Psoas muscle (tissue), 8 donors: ENCODE results near the gene LRRC8C. TPM values are rescaled to one million over a fixed set of nuclear protein-coding genes. Genes with fewer than 3 reads are reported as not detected.

Experiments used
- ATAC-seq, 4 donors: fragments of 200-7000 bp; cut with Tn5 transposase; one replicate each; pipeline ENCODE4 v1.9.1; 2020; ENCODE audit warnings: moderate library complexity in 3 of 4, mild to moderate bottlenecking in 2 of 4
- DNase-seq, 2 donors: peaks; one replicate each; pipeline ENCODE4 v3.0.0-alpha.2; 2020
- H3K27ac ChIP-seq: fragments of 200-600 bp; one replicate; pipeline ENCODE4 v1.8.0; 2022
- H3K27me3 ChIP-seq, 3 donors: fragments of 200-600 bp in 1 of 3; one replicate each; pipeline versions ENCODE4 v1.6.1 to v1.8.0; 2013 to 2022; ENCODE audit warnings: low read length in 2 of 3, mild to moderate bottlenecking in 2 of 3, moderate library complexity in 1 of 3; ENCODE audit not compliant: insufficient read depth in 3 of 3
- H3K36me3 ChIP-seq, 2 donors: fragments of 200-600 bp in 1 of 2; one replicate each; pipeline versions ENCODE4 v1.6.1 to v1.8.0; 2013 to 2022; ENCODE audit warnings: low read depth in 1 of 2, mild to moderate bottlenecking in 1 of 2, moderate library complexity in 1 of 2; ENCODE audit not compliant: insufficient read depth in 1 of 2
- H3K4me1 ChIP-seq: fragments of 200-600 bp; one replicate; pipeline ENCODE4 v1.8.0; 2022
- H3K4me3 ChIP-seq: fragments of 200-600 bp; one replicate; pipeline ENCODE4 v1.8.0; 2022; ENCODE audit warnings: mild to moderate bottlenecking
- H3K9me3 ChIP-seq: fragments of 200-600 bp; one replicate; pipeline ENCODE4 v1.8.0; 2022
- WGBS, 3 donors: extraction: QIAGEN DNeasy Blood & Tissue Kit; methylation state at CpG; one replicate each; pipeline versions ENCODE4 v1.1.6 to v1.1.7; 2013; 5-methylcytosine and 5-hydroxymethylcytosine counted together
- intact Hi-C, 2 donors: fragments of 100-400 bp; cut with DNase I; formaldehyde crosslinking; loops; one replicate each; pipeline versions ENCODE4 v1.11.0 to v1.14.2; 2022
- polyA plus RNA-seq, 3 donors: library from polyadenylated mRNA; stranded (reverse); fragments of 200-250 nt; gene quantifications; one replicate each; pipeline ENCODE4 v1.2.3, GENCODE V29; 2013
- total RNA-seq, 4 donors: library from RNA; stranded (reverse); fragmentation: NEBNext Ultra II Directional in 2 of 4; extraction: Animal tissue kit (Norgen Biotek cat#: 25700) in 2 of 4; gene quantifications; one replicate each; pipeline versions ENCODE4 v1.2.1 to v1.2.4, GENCODE V29; 2021 to 2023
- TF ChIP-seq, protein P1 (sequence below): fragments of 200-600 bp; IDR thresholded peaks from one replicate; pipeline ENCODE4 v1.8.0; 2022; ENCODE audit warnings: antibody characterized with exemption
- donor health status: healthy with polysubstance abuse.
- donor health status: DM: no; HTN: no; CAD: no; lungs with moderate emphysema.
- donor health status: Bipolar disorder and iron deficiency.
- donor health status: healthy.
- donor health status: DM: yes; HTN: yes; CAD: no.
- donor health status: DM: no; HTN: no; CAD: no.
- donor health status: DM: no; HTN: no; CAD: no.
- donor health status: DM: yes; HTN: yes; CAD: no.

LRRC8C gene
- total and polyA plus RNA-seq, 7 donors, result 1.4 to 4.1 (median 2.8) TPM

DNA sequence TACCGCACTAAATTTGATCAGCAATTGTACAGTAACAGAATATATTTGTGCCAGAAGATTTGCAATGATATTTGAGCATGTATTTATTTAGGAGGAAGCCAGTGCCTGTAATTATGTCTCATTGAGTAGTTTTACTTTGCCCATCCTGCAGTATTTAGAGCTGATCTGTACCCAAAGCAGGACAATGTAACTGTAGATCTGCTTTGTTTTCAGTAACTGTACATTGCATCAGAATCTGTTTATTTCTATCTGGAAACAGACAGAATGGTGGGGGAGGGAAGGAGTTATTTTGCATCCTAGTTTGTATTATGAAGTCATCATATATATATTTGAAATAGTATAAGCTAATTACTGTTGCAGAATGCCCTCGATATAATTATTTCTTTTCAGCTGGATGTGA is 36.2 kb upstream of the LRRC8C start:
- no peak overlapping the region for H3K27ac ChIP-seq
- TF ChIP-seq, protein P1, sequence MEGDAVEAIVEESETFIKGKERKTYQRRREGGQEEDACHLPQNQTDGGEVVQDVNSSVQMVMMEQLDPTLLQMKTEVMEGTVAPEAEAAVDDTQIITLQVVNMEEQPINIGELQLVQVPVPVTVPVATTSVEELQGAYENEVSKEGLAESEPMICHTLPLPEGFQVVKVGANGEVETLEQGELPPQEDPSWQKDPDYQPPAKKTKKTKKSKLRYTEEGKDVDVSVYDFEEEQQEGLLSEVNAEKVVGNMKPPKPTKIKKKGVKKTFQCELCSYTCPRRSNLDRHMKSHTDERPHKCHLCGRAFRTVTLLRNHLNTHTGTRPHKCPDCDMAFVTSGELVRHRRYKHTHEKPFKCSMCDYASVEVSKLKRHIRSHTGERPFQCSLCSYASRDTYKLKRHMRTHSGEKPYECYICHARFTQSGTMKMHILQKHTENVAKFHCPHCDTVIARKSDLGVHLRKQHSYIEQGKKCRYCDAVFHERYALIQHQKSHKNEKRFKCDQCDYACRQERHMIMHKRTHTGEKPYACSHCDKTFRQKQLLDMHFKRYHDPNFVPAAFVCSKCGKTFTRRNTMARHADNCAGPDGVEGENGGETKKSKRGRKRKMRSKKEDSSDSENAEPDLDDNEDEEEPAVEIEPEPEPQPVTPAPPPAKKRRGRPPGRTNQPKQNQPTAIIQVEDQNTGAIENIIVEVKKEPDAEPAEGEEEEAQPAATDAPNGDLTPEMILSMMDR, result no peak
- DNase-seq, result no peak

GRCh38 chr1:89598450-89599331 is 34.2 kb upstream of the LRRC8C start:
- peak; percentile 55 to 86 (median 67) for ATAC-seq
- H3K27me3 ChIP-seq, result no peaks in the 10 kb centered on the region
- intact Hi-C loops, result loop anchor here (2.0 to 10.0 kb wide), 3 partner anchors 64 to 114 kb away; no protein-coding TSS in a partner anchor

More for the DNA sequence above, 36.2 kb upstream of the LRRC8C start:
- no peaks in the 10 kb centered on the region for H3K27me3 ChIP-seq
- H3K4me3 ChIP-seq, result no peak overlapping the region
- peaks cover 0 to 23% of the 10 kb centered on the region in 2 donors for H3K36me3 ChIP-seq
- 69 to 90% (median 85%) methylated on average over 2 of the region's 2 CpGs for WGBS, 3 donors
- intact Hi-C loops, result loop anchor here (5.0 to 10.0 kb wide), 2 partner anchors 62 to 79 kb away; no protein-coding TSS in a partner anchor
- no peak for ATAC-seq
- H3K4me1 ChIP-seq, result no peaks in the 10 kb centered on the region
- no peaks in the 10 kb centered on the region for H3K9me3 ChIP-seq

GRCh38 chr1:89599332-89599630 is 33.6 kb upstream of the LRRC8C start:
- no peak overlapping the region for H3K27ac ChIP-seq
- H3K27me3 ChIP-seq, result no peaks in the 10 kb centered on the region
- 85 to 93% (median 92%) methylated on average over 2 of the region's 2 CpGs for WGBS, 3 donors
- intact Hi-C loops, result loop anchor here (2.0 to 10.0 kb wide), 3 partner anchors 64 to 114 kb away; no protein-coding TSS in a partner anchor
- peaks cover 4% of the 10 kb centered on the region for H3K4me1 ChIP-seq
- H3K36me3 ChIP-seq, result peaks cover 0 to 6% of the 10 kb centered on the region in 2 donors
- H3K4me3 ChIP-seq, result no peak overlapping the region
- peak in 2 of 4 donors; percentile 20 to 25 for ATAC-seq
- DNase-seq, result no peak
- TF ChIP-seq, protein P1, result no peak
- no peaks in the 10 kb centered on the region for H3K9me3 ChIP-seq

More at GRCh38 chr1:89598450-89599331, 34.2 kb upstream of the LRRC8C start:
- 67 to 68% (median 68%) methylated on average over 5 of the region's 5 CpGs for WGBS, 3 donors
- no peak overlapping the region for H3K27ac ChIP-seq
- DNase-seq, result no peak
- H3K4me1 ChIP-seq, result no peaks in the 10 kb centered on the region
- no peaks in the 10 kb centered on the region for H3K9me3 ChIP-seq
- H3K36me3 ChIP-seq, result peaks cover 0 to 12% of the 10 kb centered on the region in 2 donors
- H3K4me3 ChIP-seq, result no peak overlapping the region
- TF ChIP-seq, protein P1, result peak; percentile 73

- Histone ChIP-seq H3K9me3 (no peaks in the 10 kb centered on the region), H3K27ac (no peak overlapping the region), H3K4me1 (peaks cover 4% of the 10 kb centered on the region), H3K4me3 (no peak overlapping the region), H3K27me3 (no peaks in the 10 kb centered on the region), H3K36me3 (no peaks in the 10 kb centered on the region)
- TF ChIP-seq, protein P1, result no peak
- ATAC-seq, result no peak
- WGBS, 3 donors, result 72 to 90% (median 77%) methylated on average over 3 of the region's 3 CpGs
- DNase-seq, result no peak
- intact Hi-C loops, result loop anchor here (2.0 to 5.0 kb wide), 2 partner anchors 122 to 162 kb away; no protein-coding TSS in a partner anchor
Observed at GRCh38 chr1:89600451-89601224, 32.3 kb upstream of the LRRC8C start.
